Loucy (cell line): Measurements from ENCODE around the gene CNTN5.

Source experiments
- EZH2phosphoT487 ChIP-seq: fragments of 200-600 bp; IDR thresholded peaks from 2 replicates; pipeline ENCODE4 v1.6.1; 2018; ENCODE audit warnings: antibody characterized with exemption, mild to moderate bottlenecking, moderate library complexity, borderline replicate concordance
- TF ChIP-seq, protein P1 (sequence below): fragments of 200-600 bp; sonication (generic); conservative IDR thresholded peaks from 2 replicates; pipeline ENCODE4 v1.5.1; 2014; ENCODE audit warnings: mild to moderate bottlenecking, antibody characterized with exemption, low read length

DNA sequence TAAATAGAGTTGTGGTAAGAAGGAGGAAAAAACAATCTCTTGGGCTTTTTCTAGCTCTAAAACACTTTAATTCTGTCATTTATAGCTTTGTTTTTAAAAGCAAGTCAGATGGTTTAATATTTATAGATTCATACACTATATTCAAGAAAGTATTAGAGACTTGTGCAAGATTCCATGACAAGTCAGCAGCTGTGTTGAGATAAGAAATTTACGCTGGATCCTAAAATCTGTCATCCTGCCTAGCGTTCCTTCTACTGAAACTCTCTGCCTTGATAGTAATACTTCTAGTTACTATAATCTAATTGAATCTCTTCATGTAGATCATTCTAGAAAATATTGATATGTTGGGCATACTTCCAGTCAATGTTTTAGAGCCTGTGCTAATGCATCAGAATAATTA, 721.8 kb downstream of the CNTN5 start:
- TF ChIP-seq, protein P1, sequence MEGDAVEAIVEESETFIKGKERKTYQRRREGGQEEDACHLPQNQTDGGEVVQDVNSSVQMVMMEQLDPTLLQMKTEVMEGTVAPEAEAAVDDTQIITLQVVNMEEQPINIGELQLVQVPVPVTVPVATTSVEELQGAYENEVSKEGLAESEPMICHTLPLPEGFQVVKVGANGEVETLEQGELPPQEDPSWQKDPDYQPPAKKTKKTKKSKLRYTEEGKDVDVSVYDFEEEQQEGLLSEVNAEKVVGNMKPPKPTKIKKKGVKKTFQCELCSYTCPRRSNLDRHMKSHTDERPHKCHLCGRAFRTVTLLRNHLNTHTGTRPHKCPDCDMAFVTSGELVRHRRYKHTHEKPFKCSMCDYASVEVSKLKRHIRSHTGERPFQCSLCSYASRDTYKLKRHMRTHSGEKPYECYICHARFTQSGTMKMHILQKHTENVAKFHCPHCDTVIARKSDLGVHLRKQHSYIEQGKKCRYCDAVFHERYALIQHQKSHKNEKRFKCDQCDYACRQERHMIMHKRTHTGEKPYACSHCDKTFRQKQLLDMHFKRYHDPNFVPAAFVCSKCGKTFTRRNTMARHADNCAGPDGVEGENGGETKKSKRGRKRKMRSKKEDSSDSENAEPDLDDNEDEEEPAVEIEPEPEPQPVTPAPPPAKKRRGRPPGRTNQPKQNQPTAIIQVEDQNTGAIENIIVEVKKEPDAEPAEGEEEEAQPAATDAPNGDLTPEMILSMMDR, result no peak
- TF ChIP-seq EZH2phosphoT487, result no peak
